ENCODE measurements around the gene ZNF714. TPM values are rescaled to one million over a fixed set of nuclear protein-coding genes. Genes with fewer than 3 reads are reported as not detected.
A peak's percentile ranks its signal among the peaks of the same experiment; 100 is the strongest.

Gene ZNF714
- 10 to 100 TPM; 12.5 to 15.0 (median 14.7) TPM for total RNA-seq
- total RNA-seq (2013) = 18.7 TPM

- Mint-ChIP-seq H3K4me3 (peak within 1 kb of the TSS; percentile 99), H3K27ac (peak within 1 kb of the TSS; percentile 91 to 99), H3K36me3 (no peaks in the 10 kb centered on the region), H3K27me3 (ENCODE audit: low read depth in 2 of 2) (no peaks in the 10 kb centered on the region), H3K4me1 (peaks cover 10 to 14% of the 10 kb centered on the region in 2 donors), H3K9me3 (no peaks in the 10 kb centered on the region)
- peaks cover 2% of the 10 kb centered on the region for H3K36me3 ChIP-seq (ENCODE audit: control insufficient read depth, insufficient read depth, low read length)
- peak within 1 kb of the TSS; percentile 78 for H3K27ac ChIP-seq (ENCODE audit: low read length)
- under 1% methylated on average over 34 of the region's 38 CpGs for WGBS (ENCODE audit: insufficient coverage)
- DNase-seq = peak; percentile 83 to 87
- no peaks in the 10 kb centered on the region for H3K9me3 ChIP-seq (ENCODE audit: control insufficient read depth, insufficient read depth, low read length)
- peaks cover 2% of the 10 kb centered on the region for H3K4me1 ChIP-seq (ENCODE audit: control insufficient read depth, insufficient read depth, low read length)
- peak within 1 kb of the TSS; percentile 87 for H3K4me3 ChIP-seq (ENCODE audit: low read length)
- peak; percentile 96 to 100 (median 99) for ATAC-seq
- H3K27me3 ChIP-seq (ENCODE audit: control insufficient read depth, insufficient read depth, low read length) = no peaks in the 10 kb centered on the region
- intact Hi-C loops (cut with micrococcal nuclease) = loop anchor here (1.0 to 10.0 kb wide), 4 partner anchors 60 to 773 kb away; partner anchors contain the start of genes ZNF430, ZNF431 and ZNF85
- TF ChIP-seq CTCF (IDR thresholded peaks at IDR 0.05) = no peak
These were observed at the start of gene ZNF714 for GRCh38 chr19:21082011-21082975. TSS of gene ZNF714 (plus strand) at chr19:21082203. CDS start at chr19:21098269, 16,066 bp downstream.

GRCh38 chr19:21045028-21045427 lies 37.0 kb upstream of the ZNF714 start:
- H3K9me3 Mint-ChIP-seq = peaks cover 7 to 23% of the 10 kb centered on the region in 2 donors
- H3K36me3 ChIP-seq (ENCODE audit: control insufficient read depth, insufficient read depth, low read length) = peaks cover 30% of the 10 kb centered on the region
- no peaks in the 10 kb centered on the region for H3K27me3 ChIP-seq (ENCODE audit: control insufficient read depth, insufficient read depth, low read length)
- H3K4me1 ChIP-seq (ENCODE audit: control insufficient read depth, insufficient read depth, low read length) = no peaks in the 10 kb centered on the region
- H3K4me1 Mint-ChIP-seq = peaks cover 32 to 46% of the 10 kb centered on the region in 2 donors
- no peak overlapping the region for H3K27ac Mint-ChIP-seq
- intact Hi-C loops (cut with micrococcal nuclease) = no loop called here
- peaks cover 4% of the 10 kb centered on the region for H3K9me3 ChIP-seq (ENCODE audit: control insufficient read depth, insufficient read depth, low read length)
- no peak overlapping the region for H3K27ac ChIP-seq (ENCODE audit: low read length)
- no peak overlapping the region for H3K4me3 ChIP-seq (ENCODE audit: low read length)
- TF ChIP-seq CTCF (IDR thresholded peaks at IDR 0.05) = no peak
- no peak overlapping the region for H3K4me3 Mint-ChIP-seq
- ATAC-seq (no peak), DNase-seq (no peak)
- peaks cover 51% of the 10 kb centered on the region for H3K36me3 Mint-ChIP-seq
- no peaks in the 10 kb centered on the region for H3K27me3 Mint-ChIP-seq (ENCODE audit: low read depth in 2 of 2)

DNA sequence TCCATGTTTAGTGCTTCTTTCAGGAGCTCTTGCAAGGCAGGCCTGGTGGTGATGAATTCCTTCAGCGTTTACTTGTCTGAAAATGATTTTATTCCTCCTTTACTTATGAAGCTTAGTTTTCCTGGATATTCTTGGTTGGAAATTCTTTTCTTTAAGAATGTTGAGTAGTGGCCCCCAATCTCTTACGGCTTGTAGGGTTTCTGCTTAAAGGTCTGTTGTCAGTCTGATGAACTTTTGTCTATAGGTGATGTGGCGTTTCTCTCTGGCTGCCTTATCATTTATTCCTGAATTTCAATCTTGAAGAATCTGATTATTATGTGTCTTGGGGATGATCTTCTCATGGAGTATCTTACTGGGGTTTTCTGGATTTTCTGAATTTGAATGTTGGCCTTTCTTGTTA lies 35.5 kb upstream of the ZNF714 start:
- WGBS (ENCODE audit: insufficient coverage) = 100% methylated on average over 2 of the region's 3 CpGs
- no peak overlapping the region for H3K4me3 Mint-ChIP-seq
- ATAC-seq = no peak

More for the DNA sequence above, 35.5 kb upstream of the ZNF714 start:
- Histone ChIP-seq H3K27ac (ENCODE audit: low read length) (no peak overlapping the region), H3K9me3 (ENCODE audit: control insufficient read depth, insufficient read depth, low read length) (peaks cover 8% of the 10 kb centered on the region), H3K4me1 (ENCODE audit: control insufficient read depth, insufficient read depth, low read length) (no peaks in the 10 kb centered on the region), H3K36me3 (ENCODE audit: control insufficient read depth, insufficient read depth, low read length) (peaks cover 30% of the 10 kb centered on the region), H3K27me3 (ENCODE audit: control insufficient read depth, insufficient read depth, low read length) (no peaks in the 10 kb centered on the region), H3K4me3 (ENCODE audit: low read length) (no peak overlapping the region)
- Mint-ChIP-seq H3K27me3 (ENCODE audit: low read depth in 2 of 2) (no peaks in the 10 kb centered on the region), H3K9me3 (peaks cover 7 to 23% of the 10 kb centered on the region in 2 donors), H3K4me1 (peaks cover 32 to 46% of the 10 kb centered on the region in 2 donors), H3K27ac (peak overlapping the region in 1 of 2 donors; percentile 0), H3K36me3 (peaks cover 51% of the 10 kb centered on the region)
- no peak for DNase-seq
- TF ChIP-seq CTCF (IDR thresholded peaks at IDR 0.05) = no peak
- intact Hi-C loops (cut with micrococcal nuclease) = no loop called here

All from natural killer cell (primary cell).